Measurements from ENCODE around the gene BOC. TPM values are rescaled to one million over a fixed set of nuclear protein-coding genes. Genes with fewer than 3 reads are reported as not detected.

The BOC gene
- total RNA-seq, 1 donor from 2014 or later: 130 TPM

DNA sequence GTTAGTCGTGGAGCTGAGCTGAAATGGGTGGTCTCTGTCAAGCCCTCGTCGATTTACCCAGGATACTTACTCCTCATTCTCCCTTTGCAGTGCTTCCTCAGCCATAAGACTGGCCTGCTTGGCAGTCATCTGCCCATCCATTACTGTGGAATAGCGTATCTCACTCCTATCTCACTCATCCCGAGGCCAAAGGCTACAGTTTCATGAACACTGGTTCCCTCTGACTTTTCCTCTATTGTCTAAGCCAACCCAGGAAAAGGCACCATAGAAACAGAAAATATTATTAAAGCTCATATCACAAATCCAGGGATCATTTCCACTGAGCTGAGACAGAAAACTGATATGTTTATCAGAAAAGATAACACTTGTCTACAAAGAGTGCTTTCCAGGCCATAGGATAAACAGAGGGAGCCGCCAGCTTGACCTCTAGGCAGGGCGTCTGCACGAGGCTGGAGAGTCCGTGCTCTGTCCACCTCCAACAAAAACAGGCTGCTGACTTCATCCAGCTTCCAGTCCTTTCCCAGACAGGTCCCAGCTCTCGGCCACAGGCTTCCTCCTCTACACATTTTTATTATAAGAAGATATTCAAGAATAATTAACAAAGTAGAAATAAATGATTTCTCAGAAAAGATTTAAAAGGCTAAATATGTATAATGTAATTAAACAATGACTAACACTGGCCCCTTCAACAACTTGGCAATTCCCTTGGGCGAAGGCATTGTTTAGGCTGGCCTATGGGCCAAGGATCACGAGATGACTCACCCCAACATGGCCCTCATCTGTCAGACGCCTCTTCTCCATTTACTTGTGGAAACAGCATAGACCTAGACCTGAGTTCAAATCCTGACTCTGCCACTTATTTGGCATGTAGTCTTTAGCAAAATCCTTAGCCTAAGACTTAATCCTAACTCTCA lies 27.4 kb upstream of the BOC start:
- H3K36me3 Mint-ChIP-seq (ENCODE audit: low read depth): peaks cover 6% of the 10 kb centered on the region
- no peaks in the 10 kb centered on the region for H3K4me1 Mint-ChIP-seq
- TF ChIP-seq, protein P1, sequence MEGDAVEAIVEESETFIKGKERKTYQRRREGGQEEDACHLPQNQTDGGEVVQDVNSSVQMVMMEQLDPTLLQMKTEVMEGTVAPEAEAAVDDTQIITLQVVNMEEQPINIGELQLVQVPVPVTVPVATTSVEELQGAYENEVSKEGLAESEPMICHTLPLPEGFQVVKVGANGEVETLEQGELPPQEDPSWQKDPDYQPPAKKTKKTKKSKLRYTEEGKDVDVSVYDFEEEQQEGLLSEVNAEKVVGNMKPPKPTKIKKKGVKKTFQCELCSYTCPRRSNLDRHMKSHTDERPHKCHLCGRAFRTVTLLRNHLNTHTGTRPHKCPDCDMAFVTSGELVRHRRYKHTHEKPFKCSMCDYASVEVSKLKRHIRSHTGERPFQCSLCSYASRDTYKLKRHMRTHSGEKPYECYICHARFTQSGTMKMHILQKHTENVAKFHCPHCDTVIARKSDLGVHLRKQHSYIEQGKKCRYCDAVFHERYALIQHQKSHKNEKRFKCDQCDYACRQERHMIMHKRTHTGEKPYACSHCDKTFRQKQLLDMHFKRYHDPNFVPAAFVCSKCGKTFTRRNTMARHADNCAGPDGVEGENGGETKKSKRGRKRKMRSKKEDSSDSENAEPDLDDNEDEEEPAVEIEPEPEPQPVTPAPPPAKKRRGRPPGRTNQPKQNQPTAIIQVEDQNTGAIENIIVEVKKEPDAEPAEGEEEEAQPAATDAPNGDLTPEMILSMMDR (conservative IDR thresholded peaks at IDR 0.05): no peak
- no peaks in the 10 kb centered on the region for H3K27me3 Mint-ChIP-seq (ENCODE audit: low read depth)
- DNase-seq (ENCODE audit: low read depth, low spot score): no peak
- H3K27ac Mint-ChIP-seq (ENCODE audit: unreplicated experiment): no peak overlapping the region
- H3K4me3 Mint-ChIP-seq: no peak overlapping the region
- H3K9me3 Mint-ChIP-seq: peaks cover 12% of the 10 kb centered on the region

GRCh38 chr3:113185194-113185835 lies 26.0 kb upstream of the BOC start:
- Mint-ChIP-seq H3K4me3 (no peak overlapping the region), H3K27ac (ENCODE audit: unreplicated experiment) (no peak overlapping the region), H3K27me3 (ENCODE audit: low read depth) (no peaks in the 10 kb centered on the region), H3K36me3 (ENCODE audit: low read depth) (peaks cover 14% of the 10 kb centered on the region), H3K9me3 (peaks cover 19% of the 10 kb centered on the region), H3K4me1 (no peaks in the 10 kb centered on the region)
- DNase-seq (ENCODE audit: low read depth, low spot score): no peak
- TF ChIP-seq, protein P1 (conservative IDR thresholded peaks at IDR 0.05): no peak

GRCh38 chr3:113186566-113186965 lies 24.8 kb upstream of the BOC start:
- TF ChIP-seq, protein P1 (conservative IDR thresholded peaks at IDR 0.05): no peak
- no peak for DNase-seq (ENCODE audit: low read depth, low spot score)
- H3K36me3 Mint-ChIP-seq (ENCODE audit: low read depth): peaks cover 16% of the 10 kb centered on the region
- H3K27me3 Mint-ChIP-seq (ENCODE audit: low read depth): no peaks in the 10 kb centered on the region
- H3K27ac Mint-ChIP-seq (ENCODE audit: unreplicated experiment): no peak overlapping the region
- peaks cover 21% of the 10 kb centered on the region for H3K9me3 Mint-ChIP-seq
- H3K4me3 Mint-ChIP-seq: no peak overlapping the region
- no peaks in the 10 kb centered on the region for H3K4me1 Mint-ChIP-seq

DNA sequence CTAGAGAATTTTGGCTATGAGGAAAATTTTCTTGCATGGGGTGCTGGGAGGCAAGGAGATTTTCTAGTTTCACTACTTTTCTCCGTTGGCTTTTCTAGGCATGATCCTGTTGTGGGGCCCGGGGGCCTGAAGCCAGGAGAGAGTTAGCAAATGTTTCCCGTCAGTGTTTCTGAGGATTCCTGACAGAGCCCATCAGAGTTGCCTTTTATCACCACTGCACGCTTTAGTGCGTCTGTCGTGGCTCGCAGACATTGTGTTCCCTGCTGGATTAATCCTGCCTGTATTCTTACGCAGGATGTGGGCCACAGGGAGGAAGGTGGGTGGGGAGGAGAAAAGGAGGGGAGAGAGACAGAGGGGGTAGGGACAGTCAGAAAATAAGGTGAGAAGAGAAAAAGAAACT lies 18.1 kb upstream of the BOC start:
- no peak overlapping the region for H3K4me3 Mint-ChIP-seq
- peak overlapping the region; percentile 85 for H3K27ac Mint-ChIP-seq (ENCODE audit: unreplicated experiment)
- TF ChIP-seq, protein P1 (conservative IDR thresholded peaks at IDR 0.05): no peak
- peaks cover 13% of the 10 kb centered on the region for H3K36me3 Mint-ChIP-seq (ENCODE audit: low read depth)
- H3K4me1 Mint-ChIP-seq: peaks cover 32% of the 10 kb centered on the region
- peaks cover 11% of the 10 kb centered on the region for H3K9me3 Mint-ChIP-seq
- no peak for DNase-seq (ENCODE audit: low read depth, low spot score)
- H3K27me3 Mint-ChIP-seq (ENCODE audit: low read depth): no peaks in the 10 kb centered on the region

- peaks cover 11% of the 10 kb centered on the region for H3K9me3 Mint-ChIP-seq
- H3K27ac Mint-ChIP-seq (ENCODE audit: unreplicated experiment): no peak overlapping the region
- H3K36me3 Mint-ChIP-seq (ENCODE audit: low read depth): peaks cover 11% of the 10 kb centered on the region
- TF ChIP-seq, protein P1 (conservative IDR thresholded peaks at IDR 0.05): no peak
- no peak for DNase-seq (ENCODE audit: low read depth, low spot score)
- peaks cover 32% of the 10 kb centered on the region for H3K4me1 Mint-ChIP-seq
- no peak overlapping the region for H3K4me3 Mint-ChIP-seq
- no peaks in the 10 kb centered on the region for H3K27me3 Mint-ChIP-seq (ENCODE audit: low read depth)
Observed at GRCh38 chr3:113193719-113194118, 17.6 kb upstream of the BOC start.

Measured in neural crest cell (in vitro differentiated cells).